Transverse colon (tissue), 4 donors: Measurements from ENCODE around the gene NSD2. TPM values are rescaled to one million over a fixed set of nuclear protein-coding genes. Genes with fewer than 3 reads are reported as not detected.

Experiments used
- DNase-seq: peaks from one replicate; pipeline ENCODE4 v3.0.0-alpha.2; 2019
- H3K27ac ChIP-seq, 4 donors: fragments of 200-600 bp; sonication (generic); 2 replicates each; pipeline ENCODE4 v1.5.1; 2016 to 2018; ENCODE audit warnings: inconsistent platforms in 4 of 4
- H3K27me3 ChIP-seq: fragments of 200-600 bp; sonication (generic); 2 replicates; pipeline ENCODE4 v1.5.1; 2017; ENCODE audit warnings: inconsistent platforms
- H3K36me3 ChIP-seq, 4 donors: fragments of 200-600 bp; sonication (generic); 2 replicates each; pipeline ENCODE4 v1.5.1; 2017 to 2019; ENCODE audit warnings: inconsistent platforms in 4 of 4
- H3K4me1 ChIP-seq, 4 donors: fragments of 200-600 bp; sonication (generic); 2 replicates each; pipeline ENCODE4 v1.5.1; 2017 to 2020; ENCODE audit warnings: inconsistent platforms in 4 of 4
- H3K4me3 ChIP-seq, 4 donors: fragments of 200-600 bp; sonication (generic); 1 replicate in 1 of 4; 2 replicates in 3 of 4; pipeline versions ENCODE4 v1.5.1 to v1.6.1; 2017 to 2019; ENCODE audit warnings: inconsistent platforms in 4 of 4
- H3K9me3 ChIP-seq, 2 donors: fragments of 200-600 bp; sonication (generic); 2 replicates each; pipeline ENCODE4 v1.5.1; 2017 to 2019; ENCODE audit warnings: inconsistent platforms in 2 of 2
- EP300 ChIP-seq: sonication (generic); formaldehyde crosslinking; IDR thresholded peaks from one replicate; pipeline ENCODE4 v1.6.1; 2017; ENCODE audit warnings: antibody characterized with exemption, low read depth
- POLR2A ChIP-seq: fragments of 450-650 bp; IDR thresholded peaks from one replicate; pipeline ENCODE4 v1.6.1; 2016; ENCODE audit warnings: antibody characterized with exemption, mild to moderate bottlenecking, moderate library complexity
- POLR2AphosphoS5 ChIP-seq, 3 donors: sonication (generic); formaldehyde crosslinking; IDR thresholded peaks; one replicate each; pipeline ENCODE4 v1.6.1; 2016; ENCODE audit warnings: antibody characterized with exemption in 3 of 3
- WGBS, 2 donors: methylation state at CpG; one replicate each; pipeline ENCODE4 v1.1.5; 2018; ENCODE audit warnings: low coverage in 1 of 2; 5-methylcytosine and 5-hydroxymethylcytosine counted together
- in situ Hi-C, 4 donors: fragments of 200-750 bp; cut with MboI; loops; one replicate each; pipeline versions ENCODE4 v1.15.0 to v1.15.1; 2017; ENCODE audit warnings: low sequenced_read_pairs in 3 of 4, low pct_ligation_motif_present in 1 of 4, low pct_unique_long_range_greater_than_20kb in 1 of 4
- intact Hi-C: fragments of 100-400 bp; cut with DNase I; formaldehyde crosslinking; loops from one replicate; pipeline ENCODE4 v1.15.1; 2023; ENCODE audit warnings: low total_unique reads
- total RNA-seq, 4 donors: library from RNA; depleted of rRNA; stranded (reverse); fragments of >200 nt; gene quantifications; one replicate each; pipeline ENCODE4 v1.1.0, GENCODE V29; 2016
- TF ChIP-seq, protein P1 (sequence below), 5 experiments: fragments of 200-600 bp in 3 of 5; fragments of 450-650 bp in 2 of 5; sonication (generic) in 3 of 5; IDR thresholded peaks; 1 replicate in 2 of 5; 2 replicates in 3 of 5; pipeline ENCODE4 v1.5.1; 2016 to 2017; ENCODE audit warnings: antibody characterized with exemption in 5 of 5, inconsistent platforms in 3 of 5, mild to moderate bottlenecking in 2 of 5, moderate library complexity in 1 of 5

The NSD2 gene
- total RNA-seq, 4 donors from 2014 or later, result 78.4 to 591 (median 158) TPM

DNA sequence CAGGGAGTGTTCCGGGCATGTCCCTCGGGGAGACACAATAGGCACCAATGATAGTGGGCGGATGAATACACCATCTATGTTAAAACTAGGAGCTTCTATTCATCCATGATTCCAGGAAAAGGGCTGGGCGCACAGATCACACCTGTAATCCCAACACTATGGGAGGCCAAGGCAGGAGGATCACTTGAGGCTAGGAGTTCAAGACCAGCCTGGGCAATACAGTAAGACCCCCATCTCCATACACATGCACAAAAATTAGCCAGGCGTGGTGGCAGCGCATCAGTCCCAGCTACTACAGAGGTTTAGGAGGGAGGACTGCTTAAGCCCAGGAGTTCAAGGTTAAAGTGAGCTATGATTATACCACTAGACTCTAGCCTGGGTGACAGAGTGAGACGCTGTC, 135.2 kb downstream of the NSD2 start:
- no peaks in the 10 kb centered on the region for H3K9me3 ChIP-seq
- no peak overlapping the region for H3K27ac ChIP-seq
- no peaks in the 10 kb centered on the region for H3K27me3 ChIP-seq
- in situ Hi-C loops (no loop called here), intact Hi-C loops (no loop called here)
- TF ChIP-seq POLR2A (no peak), POLR2AphosphoS5 (IDR thresholded peaks at IDR 0.05) (no peak), EP300 (no peak)
- TF ChIP-seq, protein P1, sequence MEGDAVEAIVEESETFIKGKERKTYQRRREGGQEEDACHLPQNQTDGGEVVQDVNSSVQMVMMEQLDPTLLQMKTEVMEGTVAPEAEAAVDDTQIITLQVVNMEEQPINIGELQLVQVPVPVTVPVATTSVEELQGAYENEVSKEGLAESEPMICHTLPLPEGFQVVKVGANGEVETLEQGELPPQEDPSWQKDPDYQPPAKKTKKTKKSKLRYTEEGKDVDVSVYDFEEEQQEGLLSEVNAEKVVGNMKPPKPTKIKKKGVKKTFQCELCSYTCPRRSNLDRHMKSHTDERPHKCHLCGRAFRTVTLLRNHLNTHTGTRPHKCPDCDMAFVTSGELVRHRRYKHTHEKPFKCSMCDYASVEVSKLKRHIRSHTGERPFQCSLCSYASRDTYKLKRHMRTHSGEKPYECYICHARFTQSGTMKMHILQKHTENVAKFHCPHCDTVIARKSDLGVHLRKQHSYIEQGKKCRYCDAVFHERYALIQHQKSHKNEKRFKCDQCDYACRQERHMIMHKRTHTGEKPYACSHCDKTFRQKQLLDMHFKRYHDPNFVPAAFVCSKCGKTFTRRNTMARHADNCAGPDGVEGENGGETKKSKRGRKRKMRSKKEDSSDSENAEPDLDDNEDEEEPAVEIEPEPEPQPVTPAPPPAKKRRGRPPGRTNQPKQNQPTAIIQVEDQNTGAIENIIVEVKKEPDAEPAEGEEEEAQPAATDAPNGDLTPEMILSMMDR (IDR thresholded peaks at IDR 0.05), result no peak
- 94 to 100% methylated on average over 1 to 7 of the region's 7 CpGs for WGBS, 2 donors
- DNase-seq, result no peak
- peaks cover 0 to 24% (median 15%) of the 10 kb centered on the region in 4 donors for H3K4me1 ChIP-seq
- H3K36me3 ChIP-seq, result peaks cover 0 to 11% (median 0%) of the 10 kb centered on the region in 4 donors
- H3K4me3 ChIP-seq, result no peak overlapping the region

DNA sequence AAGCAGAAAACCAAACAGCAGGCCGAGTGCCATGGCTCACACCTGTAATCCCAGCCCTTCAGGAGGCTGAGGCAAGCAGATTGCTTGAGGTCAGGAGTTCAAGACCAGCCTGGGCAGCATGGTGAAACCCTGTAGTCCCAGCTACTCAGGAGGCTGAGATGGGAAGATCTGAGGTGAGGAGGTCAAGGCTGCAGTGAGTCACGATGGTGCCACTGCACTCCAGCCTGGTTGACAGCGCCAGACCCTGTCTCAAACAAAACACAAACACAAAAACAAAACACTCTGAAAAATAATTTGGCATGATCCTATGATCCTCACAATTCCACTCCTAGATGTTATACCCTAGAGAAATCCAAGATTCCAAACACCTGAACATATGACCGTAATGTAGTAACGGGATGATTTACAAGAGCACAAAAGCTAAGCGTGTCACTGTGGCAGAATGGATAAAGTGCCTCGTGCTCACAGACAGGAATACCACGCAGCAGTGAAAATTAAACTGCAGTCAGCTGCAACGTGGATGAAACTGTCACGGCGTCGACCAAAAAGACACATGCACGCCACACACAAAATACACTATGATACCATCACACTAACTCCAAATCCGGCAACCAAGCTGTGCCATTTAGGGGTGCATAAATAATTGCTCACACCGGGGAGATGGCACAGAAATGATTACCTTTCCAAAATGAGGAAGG, 135.9 kb downstream of the NSD2 start:
- 85 to 89% methylated on average over 11 to 15 of the region's 15 CpGs for WGBS, 2 donors
- Histone ChIP-seq H3K27ac (no peak overlapping the region), H3K27me3 (no peaks in the 10 kb centered on the region), H3K4me1 (peaks cover 0 to 24% (median 15%) of the 10 kb centered on the region in 4 donors), H3K4me3 (peak overlapping the region in 2 of 4 donors; percentile 78 to 97), H3K36me3 (peaks cover 0 to 11% (median 0%) of the 10 kb centered on the region in 4 donors), H3K9me3 (no peaks in the 10 kb centered on the region)
- in situ Hi-C loops, result no loop called here
- intact Hi-C loops, result no loop called here
- DNase-seq, result no peak
- TF ChIP-seq POLR2A (no peak), EP300 (no peak), POLR2AphosphoS5 (IDR thresholded peaks at IDR 0.05) (no peak)
- TF ChIP-seq, protein P1 (IDR thresholded peaks at IDR 0.05), result no peak

GRCh38 chr4:2007804-2008670, 136.8 kb downstream of the NSD2 start:
- Histone ChIP-seq H3K27me3 (no peaks in the 10 kb centered on the region), H3K36me3 (peaks cover 0 to 11% (median 0%) of the 10 kb centered on the region in 4 donors), H3K4me1 (peaks cover 0 to 24% (median 15%) of the 10 kb centered on the region in 4 donors), H3K27ac (peak overlapping the region; percentile 96 to 98 (median 96)), H3K4me3 (peak overlapping the region; percentile 49 to 97 (median 78)), H3K9me3 (no peaks in the 10 kb centered on the region)
- intact Hi-C loops (no loop called here), in situ Hi-C loops (no loop called here)
- DNase-seq, result no peak
- no peak for TF ChIP-seq POLR2A
- TF ChIP-seq, protein P1 (IDR thresholded peaks at IDR 0.05), result no peak
- no peak for TF ChIP-seq EP300
- TF ChIP-seq POLR2AphosphoS5 (IDR thresholded peaks at IDR 0.05), result no peak
- WGBS, 2 donors, result 0 to 1% methylated on average over 6 to 48 of the region's 57 CpGs

- WGBS, 2 donors, result 2% methylated on average over 27 of the region's 27 CpGs; no CpG with 5 or more reads in 1 of the 2 donors
- peaks cover 0 to 24% (median 15%) of the 10 kb centered on the region in 4 donors for H3K4me1 ChIP-seq
- H3K9me3 ChIP-seq, result no peaks in the 10 kb centered on the region
- peak overlapping the region; percentile 49 to 97 (median 78) for H3K4me3 ChIP-seq
- H3K27me3 ChIP-seq, result no peaks in the 10 kb centered on the region
- peak overlapping the region; percentile 96 to 98 (median 96) for H3K27ac ChIP-seq
- intact Hi-C loops (no loop called here), in situ Hi-C loops (no loop called here)
- TF ChIP-seq, protein P1 (IDR thresholded peaks at IDR 0.05), result no peak
- no peak for TF ChIP-seq POLR2A
- TF ChIP-seq EP300, result no peak
- TF ChIP-seq POLR2AphosphoS5 (IDR thresholded peaks at IDR 0.05), result no peak
- DNase-seq, result no peak
- H3K36me3 ChIP-seq, result peaks cover 0 to 8% (median 0%) of the 10 kb centered on the region in 4 donors
Observed at GRCh38 chr4:2008671-2008920, 137.4 kb downstream of the NSD2 start.
